NCI-H146 (cell line): Measurements from ENCODE around the gene GSK3B.
"Not testable (repeated sequence)": the region's sequence is repeated elsewhere in the genome, so short reads cannot be mapped to it uniquely, and the experiment has no call there.

ENCODE experiments used
- DNase-seq: peaks from one replicate; lab custom pipeline; 2025; lab: John Stamatoyannopoulos, UW

The GSK3B gene

GRCh38 chr3:120053647-120054046 is 40.6 kb downstream of the GSK3B start:
- not testable (repeated sequence) for DNase-seq

GRCh38 chr3:120052677-120053076 is 41.6 kb downstream of the GSK3B start:
- DNase-seq, result no peak

- no peak for DNase-seq
Observed at GRCh38 chr3:120052225-120052624, 42.0 kb downstream of the GSK3B start.

GRCh38 chr3:120051570-120051969 is 42.7 kb downstream of the GSK3B start:
- not testable (repeated sequence) for DNase-seq

- no peak for DNase-seq
Observed at GRCh38 chr3:120049881-120050539, 44.2 kb downstream of the GSK3B start.

GRCh38 chr3:120049072-120049471 is 45.2 kb downstream of the GSK3B start:
- DNase-seq, result no peak

- no peak for DNase-seq
Observed at GRCh38 chr3:120048355-120049041, 45.7 kb downstream of the GSK3B start.

GRCh38 chr3:120047686-120048085 is 46.6 kb downstream of the GSK3B start:
- DNase-seq, result no peak

GRCh38 chr3:120040813-120041377 is 53.4 kb downstream of the GSK3B start:
- DNase-seq, result no peak

- DNase-seq, result no peak
Observed at GRCh38 chr3:120039642-120040610, 54.3 kb downstream of the GSK3B start.

GRCh38 chr3:120033596-120033995 is 60.7 kb downstream of the GSK3B start:
- no peak for DNase-seq

- no peak for DNase-seq
Observed at GRCh38 chr3:120031561-120031960, 62.7 kb downstream of the GSK3B start.

- DNase-seq, result no peak
Observed at GRCh38 chr3:120029749-120030148, 64.5 kb downstream of the GSK3B start.

GRCh38 chr3:120028271-120029047 is 65.8 kb downstream of the GSK3B start:
- DNase-seq, result no peak

GRCh38 chr3:120027226-120027625 is 67.0 kb downstream of the GSK3B start:
- no peak for DNase-seq

- no peak for DNase-seq
Observed at GRCh38 chr3:120025520-120025919, 68.7 kb downstream of the GSK3B start.

- no peak for DNase-seq
Observed at GRCh38 chr3:120024103-120024502, 70.1 kb downstream of the GSK3B start.

- DNase-seq, result no peak
Observed at GRCh38 chr3:120022729-120023128, 71.5 kb downstream of the GSK3B start.

GRCh38 chr3:120021523-120021922 is 72.7 kb downstream of the GSK3B start:
- DNase-seq, result no peak

- DNase-seq, result no peak
Observed at GRCh38 chr3:120018299-120018698, 75.9 kb downstream of the GSK3B start.

- no peak for DNase-seq
Observed at GRCh38 chr3:120017692-120018091, 76.6 kb downstream of the GSK3B start.
